Liver (tissue), 9 donors: ENCODE results near the gene ATP10A. TPM values are rescaled to one million over a fixed set of nuclear protein-coding genes. Genes with fewer than 3 reads are reported as not detected.

Source experiments
- DNase-seq: peaks from one replicate; pipeline ENCODE4 v3.0.0-alpha.2; 2017; ENCODE audit warnings: low spot score
- H3K27ac ChIP-seq, 2 donors: one replicate each; pipeline ENCODE4 v1.7.0; 2013; ENCODE audit warnings: inconsistent platforms in 2 of 2, low read length in 2 of 2, control low read depth in 1 of 2, low read depth in 1 of 2, mild to moderate bottlenecking in 1 of 2
- H3K27me3 ChIP-seq, 4 donors: one replicate each; pipeline versions ENCODE4 v1.6.1 to v1.7.0; 2013; ENCODE audit warnings: low read length in 3 of 4, inconsistent platforms in 1 of 4, mild to moderate bottlenecking in 1 of 4, moderate library complexity in 1 of 4; ENCODE audit not compliant: control insufficient read depth in 4 of 4, insufficient read depth in 4 of 4
- H3K36me3 ChIP-seq, 4 donors: one replicate each; pipeline versions ENCODE4 v1.6.1 to v1.7.0; 2013; ENCODE audit warnings: low read length in 3 of 4, mild to moderate bottlenecking in 3 of 4, low read depth in 1 of 4, moderate library complexity in 1 of 4; ENCODE audit not compliant: control insufficient read depth in 4 of 4, insufficient read depth in 3 of 4
- H3K4me1 ChIP-seq, 4 donors: one replicate each; pipeline versions ENCODE4 v1.6.1 to v1.7.0; 2013; ENCODE audit warnings: low read length in 3 of 4, mild to moderate bottlenecking in 3 of 4, moderate library complexity in 1 of 4; ENCODE audit not compliant: control insufficient read depth in 4 of 4, insufficient read depth in 4 of 4
- H3K4me3 ChIP-seq, 3 donors: one replicate each; pipeline versions ENCODE4 v1.6.1 to v1.7.0; 2013; ENCODE audit warnings: low read length in 3 of 3, control low read depth in 1 of 3, low read depth in 1 of 3, mild to moderate bottlenecking in 1 of 3
- H3K9ac ChIP-seq, 2 donors: one replicate each; pipeline ENCODE4 v1.7.0; 2013; ENCODE audit warnings: low read length in 2 of 2, mild to moderate bottlenecking in 2 of 2, moderate library complexity in 2 of 2, control low read depth in 1 of 2, low read depth in 1 of 2
- H3K9me3 ChIP-seq, 4 donors: one replicate each; pipeline versions ENCODE4 v1.6.1 to v1.7.0; 2013; ENCODE audit warnings: low read length in 3 of 4; ENCODE audit not compliant: control insufficient read depth in 4 of 4
- EGR1 ChIP-seq, 2 donors: IDR thresholded peaks; 2 replicates each; pipeline ENCODE4 v1.6.1; 2016 to 2018; ENCODE audit warnings: antibody characterized with exemption in 2 of 2, low read depth in 2 of 2
- FOXA1 ChIP-seq: IDR thresholded peaks from 2 replicates; pipeline ENCODE4 v1.6.1; 2016; ENCODE audit warnings: antibody characterized with exemption
- GABPA ChIP-seq, 2 donors: IDR thresholded peaks in 1 of 2; conservative IDR thresholded peaks in 1 of 2; 2 replicates each; pipeline ENCODE4 v1.6.1; 2016; ENCODE audit warnings: antibody characterized with exemption in 2 of 2, mild to moderate bottlenecking in 1 of 2, moderate library complexity in 1 of 2
- HNF4A ChIP-seq, 2 donors: conservative IDR thresholded peaks; 2 replicates each; pipeline ENCODE4 v1.6.1; 2016; ENCODE audit warnings: antibody characterized with exemption in 2 of 2, mild to moderate bottlenecking in 2 of 2
- HNF4G ChIP-seq: IDR thresholded peaks from 2 replicates; pipeline ENCODE4 v1.6.1; 2016; ENCODE audit warnings: antibody characterized with exemption
- JUND ChIP-seq, 2 donors: IDR thresholded peaks; 2 replicates each; pipeline ENCODE4 v1.6.1; 2016; ENCODE audit warnings: antibody characterized with exemption in 2 of 2
- NR2F2 ChIP-seq: IDR thresholded peaks from 2 replicates; pipeline ENCODE4 v1.6.1; 2016; ENCODE audit warnings: antibody characterized with exemption
- RAD21 ChIP-seq, 2 donors: IDR thresholded peaks; 2 replicates each; pipeline ENCODE4 v1.6.1; 2016; ENCODE audit warnings: antibody characterized with exemption in 2 of 2, mild to moderate bottlenecking in 2 of 2
- RXRA ChIP-seq, 2 donors: IDR thresholded peaks; 2 replicates each; pipeline ENCODE4 v1.6.1; 2017 to 2018; ENCODE audit warnings: antibody characterized with exemption in 2 of 2, mild to moderate bottlenecking in 1 of 2
- TAF1 ChIP-seq: conservative IDR thresholded peaks from 2 replicates; pipeline ENCODE4 v1.6.1; 2016; ENCODE audit warnings: antibody characterized with exemption, mild to moderate bottlenecking
- ZBTB33 ChIP-seq: IDR thresholded peaks from 2 replicates; pipeline ENCODE4 v1.6.1; 2016; ENCODE audit warnings: antibody characterized with exemption
- WGBS: extraction: QIAGEN DNeasy Blood & Tissue Kit; methylation state at CpG from one replicate; pipeline ENCODE4 v1.1.7; 2013; 5-methylcytosine and 5-hydroxymethylcytosine counted together
- polyA plus RNA-seq, 2 donors: library from polyadenylated mRNA; stranded (reverse) in 1 of 2; unstranded in 1 of 2; fragments of 200-250 nt in 1 of 2; fragments of >200 nt in 1 of 2; fragmentation: Nextera tagmentation in 1 of 2; extraction: Ambion mirVana in 1 of 2; gene quantifications; one replicate each; pipeline versions ENCODE4 v1.2.1 to v1.2.3, GENCODE V29; 2013 to 2015
- total RNA-seq, 2 donors: library from RNA; depleted of rRNA; stranded (reverse); fragments of >200 nt; gene quantifications; one replicate each; pipeline ENCODE4 v1.2.3, GENCODE V29; 2014
- TF ChIP-seq, protein P1 (sequence below): fragments of 150-350 bp; IDR thresholded peaks from 2 replicates; pipeline ENCODE4 v1.5.1; 2017; ENCODE audit warnings: improper control_type of control experiment, low read depth, low read length; ENCODE audit not compliant: missing input control
- TF ChIP-seq, protein P2 (sequence below): IDR thresholded peaks from 2 replicates; pipeline ENCODE4 v1.6.1; 2016; ENCODE audit warnings: antibody characterized with exemption, mild to moderate bottlenecking
- TF ChIP-seq, protein P3 (sequence below): IDR thresholded peaks from 2 replicates; pipeline ENCODE4 v1.6.1; 2016; ENCODE audit warnings: antibody characterized with exemption
- TF ChIP-seq, protein P4 (sequence below): IDR thresholded peaks from 2 replicates; pipeline ENCODE4 v1.6.1; 2016; ENCODE audit warnings: antibody characterized with exemption
- donor health status: healthy.
- donor health status: healthy.
- donor health status: healthy.
- donor health status: healthy.
- donor health status: healthy.

The ATP10A gene
- total and polyA plus RNA-seq, 4 donors: 0.22 to 1.8 (median 0.39) TPM

- H3K27ac ChIP-seq: no peak overlapping the region
- WGBS: 89% methylated on average over 5 of the region's 5 CpGs
- no peak for TF ChIP-seq HNF4A (conservative IDR thresholded peaks at IDR 0.05)
- TF ChIP-seq, protein P1, sequence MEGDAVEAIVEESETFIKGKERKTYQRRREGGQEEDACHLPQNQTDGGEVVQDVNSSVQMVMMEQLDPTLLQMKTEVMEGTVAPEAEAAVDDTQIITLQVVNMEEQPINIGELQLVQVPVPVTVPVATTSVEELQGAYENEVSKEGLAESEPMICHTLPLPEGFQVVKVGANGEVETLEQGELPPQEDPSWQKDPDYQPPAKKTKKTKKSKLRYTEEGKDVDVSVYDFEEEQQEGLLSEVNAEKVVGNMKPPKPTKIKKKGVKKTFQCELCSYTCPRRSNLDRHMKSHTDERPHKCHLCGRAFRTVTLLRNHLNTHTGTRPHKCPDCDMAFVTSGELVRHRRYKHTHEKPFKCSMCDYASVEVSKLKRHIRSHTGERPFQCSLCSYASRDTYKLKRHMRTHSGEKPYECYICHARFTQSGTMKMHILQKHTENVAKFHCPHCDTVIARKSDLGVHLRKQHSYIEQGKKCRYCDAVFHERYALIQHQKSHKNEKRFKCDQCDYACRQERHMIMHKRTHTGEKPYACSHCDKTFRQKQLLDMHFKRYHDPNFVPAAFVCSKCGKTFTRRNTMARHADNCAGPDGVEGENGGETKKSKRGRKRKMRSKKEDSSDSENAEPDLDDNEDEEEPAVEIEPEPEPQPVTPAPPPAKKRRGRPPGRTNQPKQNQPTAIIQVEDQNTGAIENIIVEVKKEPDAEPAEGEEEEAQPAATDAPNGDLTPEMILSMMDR: no peak
- TF ChIP-seq ZBTB33: no peak
- no peak for TF ChIP-seq FOXA1
- TF ChIP-seq, protein P2, sequence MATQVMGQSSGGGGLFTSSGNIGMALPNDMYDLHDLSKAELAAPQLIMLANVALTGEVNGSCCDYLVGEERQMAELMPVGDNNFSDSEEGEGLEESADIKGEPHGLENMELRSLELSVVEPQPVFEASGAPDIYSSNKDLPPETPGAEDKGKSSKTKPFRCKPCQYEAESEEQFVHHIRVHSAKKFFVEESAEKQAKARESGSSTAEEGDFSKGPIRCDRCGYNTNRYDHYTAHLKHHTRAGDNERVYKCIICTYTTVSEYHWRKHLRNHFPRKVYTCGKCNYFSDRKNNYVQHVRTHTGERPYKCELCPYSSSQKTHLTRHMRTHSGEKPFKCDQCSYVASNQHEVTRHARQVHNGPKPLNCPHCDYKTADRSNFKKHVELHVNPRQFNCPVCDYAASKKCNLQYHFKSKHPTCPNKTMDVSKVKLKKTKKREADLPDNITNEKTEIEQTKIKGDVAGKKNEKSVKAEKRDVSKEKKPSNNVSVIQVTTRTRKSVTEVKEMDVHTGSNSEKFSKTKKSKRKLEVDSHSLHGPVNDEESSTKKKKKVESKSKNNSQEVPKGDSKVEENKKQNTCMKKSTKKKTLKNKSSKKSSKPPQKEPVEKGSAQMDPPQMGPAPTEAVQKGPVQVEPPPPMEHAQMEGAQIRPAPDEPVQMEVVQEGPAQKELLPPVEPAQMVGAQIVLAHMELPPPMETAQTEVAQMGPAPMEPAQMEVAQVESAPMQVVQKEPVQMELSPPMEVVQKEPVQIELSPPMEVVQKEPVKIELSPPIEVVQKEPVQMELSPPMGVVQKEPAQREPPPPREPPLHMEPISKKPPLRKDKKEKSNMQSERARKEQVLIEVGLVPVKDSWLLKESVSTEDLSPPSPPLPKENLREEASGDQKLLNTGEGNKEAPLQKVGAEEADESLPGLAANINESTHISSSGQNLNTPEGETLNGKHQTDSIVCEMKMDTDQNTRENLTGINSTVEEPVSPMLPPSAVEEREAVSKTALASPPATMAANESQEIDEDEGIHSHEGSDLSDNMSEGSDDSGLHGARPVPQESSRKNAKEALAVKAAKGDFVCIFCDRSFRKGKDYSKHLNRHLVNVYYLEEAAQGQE: no peak
- no peaks in the 10 kb centered on the region for H3K27me3 ChIP-seq
- H3K36me3 ChIP-seq: no peaks in the 10 kb centered on the region
- H3K9ac ChIP-seq: no peak overlapping the region
- no peaks in the 10 kb centered on the region for H3K9me3 ChIP-seq
- DNase-seq: no peak
- no peak overlapping the region for H3K4me3 ChIP-seq
- H3K4me1 ChIP-seq: no peaks in the 10 kb centered on the region
Measured at GRCh38 chr15:25832158-25832557, 31.0 kb downstream of the ATP10A start.

DNA sequence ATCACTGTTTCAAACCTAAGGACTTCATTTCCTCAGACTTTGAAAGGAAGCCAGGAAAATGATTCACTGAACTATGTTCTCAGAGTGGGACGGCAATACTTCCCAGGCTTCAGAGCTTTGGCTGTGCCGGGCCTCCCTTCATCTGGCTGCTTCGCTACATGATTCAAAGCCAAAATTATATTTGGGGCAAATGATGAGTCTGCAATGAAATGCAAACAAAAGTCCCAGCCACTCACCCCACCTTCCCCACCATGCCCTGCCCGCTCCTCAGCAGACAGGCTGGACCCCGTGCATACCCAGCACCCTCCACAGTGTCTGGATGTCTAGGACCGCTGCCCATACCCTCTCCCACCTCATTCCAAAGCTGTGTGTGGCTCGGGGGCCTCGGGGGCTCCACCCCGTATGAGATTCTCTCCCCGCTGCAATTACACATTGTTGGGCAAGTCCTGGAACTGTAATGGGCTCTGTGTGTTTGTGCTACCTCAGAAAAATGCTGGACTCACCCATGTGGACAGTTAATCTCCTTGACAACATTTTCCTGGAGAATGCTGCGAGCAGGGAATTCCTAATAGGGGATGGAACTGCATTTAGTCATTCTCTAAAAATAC lies 32.2 kb downstream of the ATP10A start:
- 74% methylated on average over 11 of the region's 11 CpGs for WGBS
- Histone ChIP-seq H3K9ac (no peak overlapping the region), H3K9me3 (peaks cover 0 to 2% (median 0%) of the 10 kb centered on the region in 4 donors), H3K4me3 (no peak overlapping the region), H3K27me3 (no peaks in the 10 kb centered on the region), H3K27ac (no peak overlapping the region), H3K4me1 (no peaks in the 10 kb centered on the region), H3K36me3 (no peaks in the 10 kb centered on the region)
- no peak for DNase-seq
- TF ChIP-seq RXRA (IDR thresholded peaks at IDR 0.05) (no peak), HNF4A (conservative IDR thresholded peaks at IDR 0.05) (no peak), TAF1 (no peak), NR2F2 (no peak), HNF4G (no peak), EGR1 (IDR thresholded peaks at IDR 0.05; ENCODE audit: low read depth in 2 of 2) (no peak), ZBTB33 (no peak), FOXA1 (no peak), GABPA (IDR thresholded peaks at IDR 0.05 in 1 of 2, conservative IDR thresholded peaks at IDR 0.05 in 1 of 2) (no peak), RAD21 (IDR thresholded peaks at IDR 0.05) (no peak), JUND (IDR thresholded peaks at IDR 0.05) (no peak)
- TF ChIP-seq, protein P3, sequence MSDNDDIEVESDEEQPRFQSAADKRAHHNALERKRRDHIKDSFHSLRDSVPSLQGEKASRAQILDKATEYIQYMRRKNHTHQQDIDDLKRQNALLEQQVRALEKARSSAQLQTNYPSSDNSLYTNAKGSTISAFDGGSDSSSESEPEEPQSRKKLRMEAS: no peak
- TF ChIP-seq, protein P1: no peak
- TF ChIP-seq, protein P4, sequence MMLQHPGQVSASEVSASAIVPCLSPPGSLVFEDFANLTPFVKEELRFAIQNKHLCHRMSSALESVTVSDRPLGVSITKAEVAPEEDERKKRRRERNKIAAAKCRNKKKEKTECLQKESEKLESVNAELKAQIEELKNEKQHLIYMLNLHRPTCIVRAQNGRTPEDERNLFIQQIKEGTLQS: no peak
